Neural progenitor cell (in vitro differentiated cells): ENCODE data around the gene TOPBP1.

Experiments used
- CTCF ChIP-seq: fragments of 200-600 bp; sonication (generic); IDR thresholded peaks from 2 replicates; pipeline ENCODE4 v1.5.1; 2017; ENCODE audit warnings: antibody characterized with exemption, mild to moderate bottlenecking
- EZH2 ChIP-seq: fragments of 200-600 bp; sonication (generic); IDR thresholded peaks from 2 replicates; pipeline ENCODE4 v1.6.1; 2017; ENCODE audit warnings: antibody characterized with exemption, mild to moderate bottlenecking, moderate library complexity
- EZH2phosphoT487 ChIP-seq: fragments of 200-600 bp; sonication (generic); IDR thresholded peaks from 2 replicates; pipeline ENCODE4 v1.6.1; 2017; ENCODE audit warnings: antibody characterized with exemption

GRCh38 chr3:133608388-133608787 lies 53.4 kb downstream of the TOPBP1 start:
- TF ChIP-seq CTCF (no peak), EZH2phosphoT487 (no peak), EZH2 (no peak)
